ENCODE measurements around the gene LBP.

Gene LBP

DNA sequence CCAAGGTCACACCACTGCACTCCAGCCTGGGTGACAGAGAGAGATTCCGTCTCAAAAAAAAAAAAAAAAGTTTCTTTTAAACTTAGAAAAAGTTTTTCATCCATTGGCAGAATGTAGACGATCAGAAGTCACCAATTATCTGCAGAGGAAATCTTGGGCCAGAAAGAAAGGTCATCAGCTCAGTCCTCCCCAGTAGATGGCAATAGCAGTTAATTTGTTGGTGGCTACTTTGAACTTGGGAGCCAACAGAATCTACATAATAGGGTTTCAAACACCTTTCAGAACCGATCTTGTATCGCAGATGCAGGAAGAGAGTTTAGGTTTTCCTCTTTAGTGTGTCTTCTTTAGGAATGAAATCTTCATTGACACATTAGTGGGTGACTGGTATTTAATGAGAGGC, 41.7 kb downstream of the LBP start:
- H3K14ac ChIP-seq (ENCODE audit: low read length), result no peak overlapping the region
- WGBS, 2 donors (ENCODE audit: extremely low coverage in 2 of 2, insufficient read length in 2 of 2, insufficient replicate concordance in 1 of 2), result no CpG with 5 or more reads among the region's 4 CpGs
- H3K18ac ChIP-seq (ENCODE audit: low read length), result no peak overlapping the region
- no peak overlapping the region for H3K4ac ChIP-seq (ENCODE audit: low read length)
- H3K27me3 ChIP-seq (ENCODE audit: control insufficient read depth in 3 of 3, insufficient read depth in 3 of 3, low read depth in 1 of 3, low read length in 3 of 3), result no peaks in the 10 kb centered on the region
- no peak overlapping the region for H2BK5ac ChIP-seq (ENCODE audit: low read length)
- H3K4me1 ChIP-seq (ENCODE audit: control insufficient read depth in 2 of 2, insufficient read depth in 1 of 2, low read depth in 1 of 2, low read length in 2 of 2), result no peaks in the 10 kb centered on the region
- no peak for DNase-seq (ENCODE audit: low spot score)
- H3K4me3 ChIP-seq (ENCODE audit: low read length in 2 of 2), result no peak overlapping the region
- H2AFZ ChIP-seq (ENCODE audit: low read length), result no peak overlapping the region
- H2BK12ac ChIP-seq (ENCODE audit: low read length), result no peak overlapping the region
- H2AK5ac ChIP-seq (ENCODE audit: low read depth, low read length), result no peak overlapping the region
- H3K9ac ChIP-seq (ENCODE audit: low read depth, low read length, poor library complexity), result no peak overlapping the region
- no peak overlapping the region for H3K27ac ChIP-seq (replicated peaks; ENCODE audit: low read length)
- H3K79me1 ChIP-seq (ENCODE audit: low read depth, low read length), result no peaks in the 10 kb centered on the region
- no peak overlapping the region for H3K4me2 ChIP-seq (ENCODE audit: insufficient read depth, low read length, poor library complexity, severe bottlenecking)
- H2BK15ac ChIP-seq (ENCODE audit: low read length), result no peak overlapping the region
- H2BK120ac ChIP-seq (ENCODE audit: low read depth, low read length), result no peak overlapping the region
- no peak overlapping the region for H4K91ac ChIP-seq (ENCODE audit: low read depth, low read length, poor library complexity)
- H3K9me3 ChIP-seq (replicated peaks in 1 of 2; ENCODE audit: control insufficient read depth in 2 of 2, insufficient read depth in 1 of 2, low read depth in 1 of 2, low read length in 2 of 2), result no peaks in the 10 kb centered on the region
- H3K23ac ChIP-seq (ENCODE audit: low read depth, low read length, poor library complexity), result no peak overlapping the region
- no peaks in the 10 kb centered on the region for H3K36me3 ChIP-seq (replicated peaks in 1 of 2; ENCODE audit: control insufficient read depth in 2 of 2, insufficient read depth in 2 of 2, low read length in 2 of 2)
- H4K8ac ChIP-seq (ENCODE audit: low read depth, low read length), result no peak overlapping the region

- Histone ChIP-seq H4K91ac (ENCODE audit: low read depth, low read length, poor library complexity) (no peak overlapping the region), H2AFZ (ENCODE audit: low read length) (no peak overlapping the region), H4K8ac (ENCODE audit: low read depth, low read length) (no peak overlapping the region), H3K27me3 (ENCODE audit: control insufficient read depth in 3 of 3, insufficient read depth in 3 of 3, low read depth in 1 of 3, low read length in 3 of 3) (peaks cover 0 to 4% (median 0%) of the 10 kb centered on the region in 3 experiments), H2AK5ac (ENCODE audit: low read depth, low read length) (no peak overlapping the region), H3K4me3 (ENCODE audit: low read length in 2 of 2) (no peak overlapping the region), H2BK12ac (ENCODE audit: low read length) (no peak overlapping the region), H3K27ac (replicated peaks; ENCODE audit: low read length) (no peak overlapping the region), H3K79me1 (ENCODE audit: low read depth, low read length) (no peaks in the 10 kb centered on the region), H2BK120ac (ENCODE audit: low read depth, low read length) (no peak overlapping the region), H2BK5ac (ENCODE audit: low read length) (no peak overlapping the region), H3K14ac (ENCODE audit: low read length) (no peak overlapping the region), H3K9ac (ENCODE audit: low read depth, low read length, poor library complexity) (no peak overlapping the region), H2BK15ac (ENCODE audit: low read length) (no peak overlapping the region), H3K4me2 (ENCODE audit: insufficient read depth, low read length, poor library complexity, severe bottlenecking) (no peak overlapping the region), H3K36me3 (replicated peaks in 1 of 2; ENCODE audit: control insufficient read depth in 2 of 2, insufficient read depth in 2 of 2, low read length in 2 of 2) (no peaks in the 10 kb centered on the region), H3K23ac (ENCODE audit: low read depth, low read length, poor library complexity) (no peak overlapping the region), H3K4me1 (ENCODE audit: control insufficient read depth in 2 of 2, insufficient read depth in 1 of 2, low read depth in 1 of 2, low read length in 2 of 2) (peaks cover 0 to 2% of the 10 kb centered on the region in 2 donors), H3K18ac (ENCODE audit: low read length) (no peak overlapping the region), H3K9me3 (replicated peaks in 1 of 2; ENCODE audit: control insufficient read depth in 2 of 2, insufficient read depth in 1 of 2, low read depth in 1 of 2, low read length in 2 of 2) (no peaks in the 10 kb centered on the region), H3K4ac (ENCODE audit: low read length) (no peak overlapping the region)
- no peak for DNase-seq (ENCODE audit: low spot score)
- WGBS, 2 donors (ENCODE audit: extremely low coverage in 2 of 2, insufficient read length in 2 of 2, insufficient replicate concordance in 1 of 2), result no CpG with 5 or more reads among the region's 3 CpGs
These were observed 46.1 kb downstream of the LBP start for GRCh38 chr20:38392356-38392755.

GRCh38 chr20:38393259-38393658, 47.0 kb downstream of the LBP start:
- no peak overlapping the region for H2BK12ac ChIP-seq (ENCODE audit: low read length)
- no peak overlapping the region for H4K91ac ChIP-seq (ENCODE audit: low read depth, low read length, poor library complexity)

DNA sequence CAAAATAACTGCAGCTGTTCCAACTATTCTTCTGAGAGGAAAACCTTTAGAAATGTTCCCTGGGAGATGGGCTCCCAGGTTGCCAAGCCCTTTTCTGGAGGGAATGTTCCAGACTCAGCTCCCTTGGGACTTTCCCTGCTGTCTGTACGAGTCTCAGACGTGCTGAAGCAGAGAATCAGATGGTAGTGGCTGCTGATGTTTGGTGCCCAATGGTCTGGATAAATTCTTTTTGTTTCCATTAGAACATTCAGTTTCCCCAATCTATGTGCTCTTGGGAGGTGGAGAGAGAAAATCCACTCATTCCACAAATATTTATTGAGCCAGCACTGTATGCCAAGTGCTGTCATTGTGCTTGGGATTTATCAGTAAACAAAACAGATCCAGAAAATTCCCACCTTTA, 48.9 kb downstream of the LBP start:
- no peak overlapping the region for H3K4me3 ChIP-seq (ENCODE audit: low read length in 2 of 2)
- WGBS, 2 donors (ENCODE audit: extremely low coverage in 2 of 2, insufficient read length in 2 of 2, insufficient replicate concordance in 1 of 2), result no CpG with 5 or more reads among the region's 2 CpGs
- no peak overlapping the region for H3K23ac ChIP-seq (ENCODE audit: low read depth, low read length, poor library complexity)
- H3K14ac ChIP-seq (ENCODE audit: low read length), result no peak overlapping the region
- H4K91ac ChIP-seq (ENCODE audit: low read depth, low read length, poor library complexity), result no peak overlapping the region
- no peak overlapping the region for H4K8ac ChIP-seq (ENCODE audit: low read depth, low read length)
- no peak overlapping the region for H3K4ac ChIP-seq (ENCODE audit: low read length)
- no peak overlapping the region for H2BK5ac ChIP-seq (ENCODE audit: low read length)
- no peak overlapping the region for H2BK12ac ChIP-seq (ENCODE audit: low read length)
- no peak overlapping the region for H2BK120ac ChIP-seq (ENCODE audit: low read depth, low read length)
- H3K9ac ChIP-seq (ENCODE audit: low read depth, low read length, poor library complexity), result no peak overlapping the region
- no peak overlapping the region for H2AK5ac ChIP-seq (ENCODE audit: low read depth, low read length)
- no peak overlapping the region for H3K18ac ChIP-seq (ENCODE audit: low read length)
- peaks cover 0 to 12% (median 0%) of the 10 kb centered on the region in 3 experiments for H3K27me3 ChIP-seq (ENCODE audit: control insufficient read depth in 3 of 3, insufficient read depth in 3 of 3, low read depth in 1 of 3, low read length in 3 of 3)
- H3K4me1 ChIP-seq (ENCODE audit: control insufficient read depth in 2 of 2, insufficient read depth in 1 of 2, low read depth in 1 of 2, low read length in 2 of 2), result peaks cover 0 to 2% of the 10 kb centered on the region in 2 donors
- no peaks in the 10 kb centered on the region for H3K9me3 ChIP-seq (replicated peaks in 1 of 2; ENCODE audit: control insufficient read depth in 2 of 2, insufficient read depth in 1 of 2, low read depth in 1 of 2, low read length in 2 of 2)
- no peak for DNase-seq (ENCODE audit: low spot score)
- H3K4me2 ChIP-seq (ENCODE audit: insufficient read depth, low read length, poor library complexity, severe bottlenecking), result no peak overlapping the region
- no peak overlapping the region for H2BK15ac ChIP-seq (ENCODE audit: low read length)
- H3K27ac ChIP-seq (replicated peaks; ENCODE audit: low read length), result no peak overlapping the region
- no peak overlapping the region for H2AFZ ChIP-seq (ENCODE audit: low read length)
- no peaks in the 10 kb centered on the region for H3K79me1 ChIP-seq (ENCODE audit: low read depth, low read length)
- no peaks in the 10 kb centered on the region for H3K36me3 ChIP-seq (replicated peaks in 1 of 2; ENCODE audit: control insufficient read depth in 2 of 2, insufficient read depth in 2 of 2, low read length in 2 of 2)

More at GRCh38 chr20:38393259-38393658, 47.0 kb downstream of the LBP start:
- Histone ChIP-seq H3K23ac (ENCODE audit: low read depth, low read length, poor library complexity) (no peak overlapping the region), H3K36me3 (replicated peaks in 1 of 2; ENCODE audit: control insufficient read depth in 2 of 2, insufficient read depth in 2 of 2, low read length in 2 of 2) (no peaks in the 10 kb centered on the region), H2AK5ac (ENCODE audit: low read depth, low read length) (no peak overlapping the region), H3K79me1 (ENCODE audit: low read depth, low read length) (no peaks in the 10 kb centered on the region), H3K9ac (ENCODE audit: low read depth, low read length, poor library complexity) (no peak overlapping the region), H4K8ac (ENCODE audit: low read depth, low read length) (no peak overlapping the region), H3K27me3 (ENCODE audit: control insufficient read depth in 3 of 3, insufficient read depth in 3 of 3, low read depth in 1 of 3, low read length in 3 of 3) (peaks cover 0 to 4% (median 0%) of the 10 kb centered on the region in 3 experiments), H3K27ac (replicated peaks; ENCODE audit: low read length) (no peak overlapping the region), H3K4me2 (ENCODE audit: insufficient read depth, low read length, poor library complexity, severe bottlenecking) (no peak overlapping the region), H3K4me3 (ENCODE audit: low read length in 2 of 2) (no peak overlapping the region), H3K14ac (ENCODE audit: low read length) (no peak overlapping the region), H3K4me1 (ENCODE audit: control insufficient read depth in 2 of 2, insufficient read depth in 1 of 2, low read depth in 1 of 2, low read length in 2 of 2) (peaks cover 0 to 2% of the 10 kb centered on the region in 2 donors), H3K4ac (ENCODE audit: low read length) (no peak overlapping the region), H2BK5ac (ENCODE audit: low read length) (no peak overlapping the region), H2BK120ac (ENCODE audit: low read depth, low read length) (no peak overlapping the region), H3K18ac (ENCODE audit: low read length) (no peak overlapping the region), H2AFZ (ENCODE audit: low read length) (no peak overlapping the region), H3K9me3 (replicated peaks in 1 of 2; ENCODE audit: control insufficient read depth in 2 of 2, insufficient read depth in 1 of 2, low read depth in 1 of 2, low read length in 2 of 2) (no peaks in the 10 kb centered on the region), H2BK15ac (ENCODE audit: low read length) (no peak overlapping the region)
- DNase-seq (ENCODE audit: low spot score), result no peak
- WGBS, 2 donors (ENCODE audit: extremely low coverage in 2 of 2, insufficient read length in 2 of 2, insufficient replicate concordance in 1 of 2), result no CpG with 5 or more reads among the region's 5 CpGs
